Posterior cingulate gyrus (tissue), 11 donors: ENCODE measurements around the gene TRAF1.

Source experiments
- DNase-seq, 10 donors: peaks; one replicate each; pipeline versions ENCODE4 v3.0.0 to v3.0.0-alpha.2; 2020 to 2021; ENCODE audit warnings: mixed read lengths in 3 of 10
- intact Hi-C: fragments of 100-400 bp; cut with DNase I; formaldehyde crosslinking; loops from one replicate; pipeline ENCODE4 v1.15.1; 2023

TRAF1 gene

GRCh38 chr9:120942186-120943001 lies 15.8 kb upstream of the TRAF1 start:
- intact Hi-C loops: no loop called here
- no peak for DNase-seq

- no peak for DNase-seq
- intact Hi-C loops: no loop called here
Measured at GRCh38 chr9:120941046-120941770, 14.6 kb upstream of the TRAF1 start.

GRCh38 chr9:120940573-120940972 lies 14.0 kb upstream of the TRAF1 start:
- DNase-seq: no peak
- intact Hi-C loops: no loop called here

GRCh38 chr9:120938851-120939250 lies 12.3 kb upstream of the TRAF1 start:
- intact Hi-C loops: loop anchor here (10.0 kb wide), 1 partner anchor 324 kb away; no protein-coding TSS in a partner anchor
- no peak for DNase-seq

GRCh38 chr9:120937596-120937995 lies 11.0 kb upstream of the TRAF1 start:
- intact Hi-C loops: loop anchor here (2.0 to 10.0 kb wide), 4 partner anchors 23 to 323 kb away; partner anchors contain the start of gene FBXW2
- DNase-seq: no peak

- DNase-seq: no peak
- intact Hi-C loops: loop anchor here (2.0 to 10.0 kb wide), 4 partner anchors 22 to 322 kb away; partner anchors contain the start of gene FBXW2
Measured at GRCh38 chr9:120937127-120937526, 10.5 kb upstream of the TRAF1 start.

- intact Hi-C loops: loop anchor here (2.0 to 10.0 kb wide), 4 partner anchors 22 to 322 kb away; partner anchors contain the start of gene FBXW2
- DNase-seq: no peak
Measured at GRCh38 chr9:120936764-120937122, 10.1 kb upstream of the TRAF1 start.

- intact Hi-C loops: loop anchor here (2.0 to 10.0 kb wide), 4 partner anchors 21 to 321 kb away; partner anchors contain the start of gene FBXW2
- DNase-seq: peak; percentile 69 to 97 (median 92)
Measured at GRCh38 chr9:120936011-120936763, 9.6 kb upstream of the TRAF1 start.

GRCh38 chr9:120935383-120935857 lies 8.8 kb upstream of the TRAF1 start:
- intact Hi-C loops: loop anchor here (2.0 to 10.0 kb wide), 2 partner anchors 59 to 321 kb away; partner anchors contain the start of gene PHF19
- DNase-seq: peak; percentile 64 to 96 (median 82)

GRCh38 chr9:120934281-120934680 lies 7.7 kb upstream of the TRAF1 start:
- intact Hi-C loops: loop anchor here (2.0 to 10.0 kb wide), 2 partner anchors 57 to 319 kb away; partner anchors contain the start of gene PHF19
- no peak for DNase-seq

GRCh38 chr9:120933310-120934055 lies 6.9 kb upstream of the TRAF1 start:
- intact Hi-C loops: loop anchor here (2.0 to 10.0 kb wide), 2 partner anchors 57 to 319 kb away; partner anchors contain the start of gene PHF19
- DNase-seq: no peak

- no peak for DNase-seq
- intact Hi-C loops: loop anchor here (10.0 kb wide), 1 partner anchor 317 kb away; no protein-coding TSS in a partner anchor
Measured at GRCh38 chr9:120932086-120932823, 5.7 kb upstream of the TRAF1 start.

GRCh38 chr9:120931231-120932085 lies 4.9 kb upstream of the TRAF1 start:
- no peak for DNase-seq

GRCh38 chr9:120929229-120929791 lies 2.7 kb upstream of the TRAF1 start:
- intact Hi-C loops: no loop called here
- DNase-seq: no peak

More at GRCh38 chr9:120931231-120932085, 4.9 kb upstream of the TRAF1 start:
- intact Hi-C loops: loop anchor here (10.0 kb wide), 1 partner anchor 317 kb away; no protein-coding TSS in a partner anchor

GRCh38 chr9:120928483-120929228 lies 2.1 kb upstream of the TRAF1 start:
- intact Hi-C loops: no loop called here
- DNase-seq: peak; percentile 45 to 95 (median 68)

- intact Hi-C loops: no loop called here
- peak in 5 of 10 donors; percentile 40 to 92 (median 50) for DNase-seq
Measured at GRCh38 chr9:120928015-120928482, 1.5 kb upstream of the TRAF1 start.
